Tibial artery (tissue), 4 donors: Measurements from ENCODE around the gene DRAP1.

ENCODE experiments used
- DNase-seq, 2 donors: peaks; one replicate each; pipeline ENCODE4 v3.0.0-alpha.2; 2019
- H3K27ac ChIP-seq, 2 donors: fragments of 200-600 bp; sonication (generic) in 1 of 2; 1 replicate in 1 of 2; 2 replicates in 1 of 2; pipeline ENCODE4 v1.5.1; 2018 to 2019; ENCODE audit warnings: mild to moderate bottlenecking in 1 of 2
- H3K27me3 ChIP-seq, 2 donors: fragments of 200-600 bp; sonication (generic) in 1 of 2; one replicate each; pipeline versions ENCODE4 v1.5.1 to v1.6.0; 2016 to 2019
- H3K36me3 ChIP-seq, 3 donors: fragments of 200-600 bp; sonication (generic) in 2 of 3; one replicate each; pipeline ENCODE4 v1.5.1; 2016 to 2019; ENCODE audit warnings: mild to moderate bottlenecking in 2 of 3
- H3K4me1 ChIP-seq, 4 donors: fragments of 200-600 bp; sonication (generic) in 2 of 4; 1 replicate in 3 of 4; 2 replicates in 1 of 4; pipeline ENCODE4 v1.5.1; 2016 to 2019
- H3K4me3 ChIP-seq, 2 donors: fragments of 200-600 bp; sonication (generic) in 1 of 2; 1 replicate in 1 of 2; 2 replicates in 1 of 2; pipeline ENCODE4 v1.5.1; 2018 to 2019; ENCODE audit warnings: mild to moderate bottlenecking in 2 of 2
- H3K9me3 ChIP-seq, 3 donors: fragments of 200-600 bp; sonication (generic) in 1 of 3; one replicate each; pipeline ENCODE4 v1.5.1; 2016 to 2019
- CTCF ChIP-seq, 2 experiments: fragments of 200-600 bp in 1 of 2; fragments of 450-650 bp in 1 of 2; IDR thresholded peaks; one replicate each; pipeline ENCODE4 v1.5.1; 2017 to 2019; ENCODE audit warnings: antibody characterized with exemption in 2 of 2, mild to moderate bottlenecking in 1 of 2, moderate library complexity in 1 of 2
- intact Hi-C: fragments of 100-400 bp; cut with DNase I; formaldehyde crosslinking; loops from one replicate; pipeline ENCODE4 v1.15.0; 2023; ENCODE audit warnings: low total_unique reads

The DRAP1 gene

GRCh38 chr11:65895482-65895981, 23.7 kb upstream of the DRAP1 start:
- no peak for DNase-seq
- no peak overlapping the region for H3K4me3 ChIP-seq
- H3K27ac ChIP-seq: no peak overlapping the region
- peaks cover 6 to 46% (median 41%) of the 10 kb centered on the region in 4 donors for H3K4me1 ChIP-seq
- H3K27me3 ChIP-seq: no peaks in the 10 kb centered on the region
- no peak for TF ChIP-seq CTCF (IDR thresholded peaks at IDR 0.05)
- no peaks in the 10 kb centered on the region for H3K9me3 ChIP-seq
- no peaks in the 10 kb centered on the region for H3K36me3 ChIP-seq
- intact Hi-C loops: no loop called here

- Histone ChIP-seq H3K36me3 (no peaks in the 10 kb centered on the region), H3K4me3 (no peak overlapping the region), H3K4me1 (peaks cover 6 to 46% (median 41%) of the 10 kb centered on the region in 4 donors), H3K27me3 (no peaks in the 10 kb centered on the region), H3K27ac (no peak overlapping the region), H3K9me3 (no peaks in the 10 kb centered on the region)
- DNase-seq: no peak
- intact Hi-C loops: no loop called here
- TF ChIP-seq CTCF (IDR thresholded peaks at IDR 0.05): no peak
Observed at GRCh38 chr11:65896034-65896999, 22.9 kb upstream of the DRAP1 start.

GRCh38 chr11:65897020-65897471, 22.2 kb upstream of the DRAP1 start:
- TF ChIP-seq CTCF (IDR thresholded peaks at IDR 0.05): no peak
- intact Hi-C loops: no loop called here
- Histone ChIP-seq H3K9me3 (no peaks in the 10 kb centered on the region), H3K27ac (no peak overlapping the region), H3K4me3 (no peak overlapping the region), H3K36me3 (no peaks in the 10 kb centered on the region), H3K27me3 (no peaks in the 10 kb centered on the region), H3K4me1 (peaks cover 3 to 38% (median 34%) of the 10 kb centered on the region in 4 donors)
- no peak for DNase-seq

- intact Hi-C loops: no loop called here
- Histone ChIP-seq H3K4me3 (peak overlapping the region; percentile 63), H3K36me3 (no peaks in the 10 kb centered on the region), H3K27me3 (no peaks in the 10 kb centered on the region), H3K27ac (peak overlapping the region; percentile 63 to 76), H3K9me3 (no peaks in the 10 kb centered on the region), H3K4me1 (peaks cover 0 to 21% (median 16%) of the 10 kb centered on the region in 4 donors)
- no peak for TF ChIP-seq CTCF (IDR thresholded peaks at IDR 0.05)
- DNase-seq: no peak
Observed at GRCh38 chr11:65898656-65899355, 20.4 kb upstream of the DRAP1 start.

GRCh38 chr11:65899356-65900124, 19.7 kb upstream of the DRAP1 start:
- H3K36me3 ChIP-seq: no peaks in the 10 kb centered on the region
- peak overlapping the region; percentile 63 to 76 for H3K27ac ChIP-seq
- H3K4me3 ChIP-seq: peak overlapping the region; percentile 63
- H3K9me3 ChIP-seq: no peaks in the 10 kb centered on the region
- H3K4me1 ChIP-seq: peaks cover 0 to 19% (median 15%) of the 10 kb centered on the region in 4 donors
- no peak for TF ChIP-seq CTCF (IDR thresholded peaks at IDR 0.05)
- H3K27me3 ChIP-seq: no peaks in the 10 kb centered on the region
- peak; percentile 63 to 87 for DNase-seq
- intact Hi-C loops: no loop called here
